ENCODE data around the gene LY6G6D.

Gene LY6G6D

DNA sequence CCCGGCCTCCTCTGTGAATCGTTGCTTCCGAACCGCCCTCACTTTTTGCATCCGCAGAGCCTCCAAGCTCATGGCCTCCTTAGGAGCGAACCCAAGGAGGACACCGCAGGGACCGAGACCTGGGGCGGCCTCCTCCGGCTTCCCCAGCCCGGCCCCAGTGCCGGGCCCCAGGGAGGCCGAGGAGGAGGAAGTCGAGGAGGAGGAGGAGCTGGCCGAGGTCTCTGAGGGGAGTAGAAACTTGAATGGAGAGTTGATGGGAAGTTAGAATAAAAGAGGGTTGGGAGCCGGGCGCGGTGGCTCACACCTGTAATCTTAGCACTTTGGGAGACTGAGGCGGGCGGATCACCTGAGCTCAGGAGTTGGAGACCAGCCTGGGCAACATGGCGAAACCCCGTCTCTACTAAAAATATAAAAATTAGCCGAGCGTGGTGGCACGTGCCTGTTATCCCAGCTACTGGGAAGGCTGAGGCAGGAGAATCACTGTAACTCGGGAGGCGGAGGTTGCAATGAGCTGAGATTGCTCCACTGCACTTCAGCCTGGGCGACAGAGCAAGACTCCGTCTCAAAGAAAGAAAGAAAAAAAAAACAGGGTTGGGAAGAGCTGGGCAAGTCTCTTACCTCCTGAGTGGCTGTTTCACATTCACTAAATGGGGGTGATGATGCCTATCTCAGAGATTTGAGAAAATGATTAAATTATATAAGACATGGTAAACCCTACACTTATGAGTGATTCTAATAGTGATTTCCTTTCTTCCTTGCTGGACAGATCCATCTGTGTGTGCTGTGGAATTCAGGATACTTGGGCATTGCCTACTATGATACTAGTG is 25.5 kb downstream of the LY6G6D start:
- peak overlapping the region; percentile 75 for H3K4me3 ChIP-seq (ENCODE audit: low read depth, low read length)
- TF ChIP-seq, protein P1, sequence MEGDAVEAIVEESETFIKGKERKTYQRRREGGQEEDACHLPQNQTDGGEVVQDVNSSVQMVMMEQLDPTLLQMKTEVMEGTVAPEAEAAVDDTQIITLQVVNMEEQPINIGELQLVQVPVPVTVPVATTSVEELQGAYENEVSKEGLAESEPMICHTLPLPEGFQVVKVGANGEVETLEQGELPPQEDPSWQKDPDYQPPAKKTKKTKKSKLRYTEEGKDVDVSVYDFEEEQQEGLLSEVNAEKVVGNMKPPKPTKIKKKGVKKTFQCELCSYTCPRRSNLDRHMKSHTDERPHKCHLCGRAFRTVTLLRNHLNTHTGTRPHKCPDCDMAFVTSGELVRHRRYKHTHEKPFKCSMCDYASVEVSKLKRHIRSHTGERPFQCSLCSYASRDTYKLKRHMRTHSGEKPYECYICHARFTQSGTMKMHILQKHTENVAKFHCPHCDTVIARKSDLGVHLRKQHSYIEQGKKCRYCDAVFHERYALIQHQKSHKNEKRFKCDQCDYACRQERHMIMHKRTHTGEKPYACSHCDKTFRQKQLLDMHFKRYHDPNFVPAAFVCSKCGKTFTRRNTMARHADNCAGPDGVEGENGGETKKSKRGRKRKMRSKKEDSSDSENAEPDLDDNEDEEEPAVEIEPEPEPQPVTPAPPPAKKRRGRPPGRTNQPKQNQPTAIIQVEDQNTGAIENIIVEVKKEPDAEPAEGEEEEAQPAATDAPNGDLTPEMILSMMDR (IDR thresholded peaks at IDR 0.05; ENCODE audit: low read depth, low read length, missing control alignments): no peak
- DNase-seq (ENCODE audit: low read depth): no peak

DNA sequence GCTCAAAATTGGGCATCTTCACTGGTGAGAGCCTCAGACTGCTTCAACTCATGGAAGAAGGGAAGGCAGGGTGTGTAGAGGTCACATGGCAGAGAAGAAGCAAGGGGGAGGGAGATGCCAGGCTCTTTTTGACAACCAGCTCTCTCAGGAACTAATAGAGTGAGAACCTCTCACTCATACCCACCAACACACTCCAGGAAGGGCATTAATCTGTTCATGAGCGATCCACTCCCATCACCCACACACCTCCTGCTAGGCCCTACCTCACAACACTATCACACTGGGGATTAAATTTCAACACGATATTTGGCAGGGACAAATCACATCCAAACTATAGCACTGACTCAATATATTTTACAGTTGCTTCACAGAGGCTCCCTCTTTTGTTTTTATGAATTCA is 26.7 kb downstream of the LY6G6D start:
- TF ChIP-seq, protein P1 (IDR thresholded peaks at IDR 0.05; ENCODE audit: low read depth, low read length, missing control alignments): no peak
- no peak overlapping the region for H3K4me3 ChIP-seq (ENCODE audit: low read depth, low read length)
- DNase-seq (ENCODE audit: low read depth): no peak

DNA sequence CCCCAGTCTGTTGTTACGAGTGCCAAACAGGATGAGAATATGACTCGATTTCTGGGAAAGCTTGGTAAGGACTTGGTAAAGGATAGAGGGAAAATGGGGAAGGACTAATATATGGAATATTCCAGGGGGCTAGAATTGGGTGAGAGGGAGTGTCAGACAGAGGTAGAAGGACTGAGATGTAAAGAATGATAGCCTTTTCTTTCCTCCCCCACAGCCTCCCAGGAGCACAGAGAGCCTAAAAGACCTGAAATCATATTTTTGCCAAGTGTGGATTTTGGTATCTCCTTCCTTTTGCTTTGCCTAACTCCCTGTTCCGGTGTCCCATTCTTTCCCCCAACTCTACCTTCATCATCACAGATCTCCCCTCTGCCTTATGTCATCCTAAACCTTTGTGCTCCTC is 27.7 kb downstream of the LY6G6D start:
- H3K4me3 ChIP-seq (ENCODE audit: low read depth, low read length): no peak overlapping the region
- TF ChIP-seq, protein P1 (IDR thresholded peaks at IDR 0.05; ENCODE audit: low read depth, low read length, missing control alignments): no peak
- no peak for DNase-seq (ENCODE audit: low read depth)

- no peak for DNase-seq (ENCODE audit: low read depth)
- TF ChIP-seq, protein P1 (IDR thresholded peaks at IDR 0.05; ENCODE audit: low read depth, low read length, missing control alignments): no peak
- H3K4me3 ChIP-seq (ENCODE audit: low read depth, low read length): no peak overlapping the region
Measured at GRCh38 chr6:31744422-31744821, 29.3 kb downstream of the LY6G6D start.

DNA sequence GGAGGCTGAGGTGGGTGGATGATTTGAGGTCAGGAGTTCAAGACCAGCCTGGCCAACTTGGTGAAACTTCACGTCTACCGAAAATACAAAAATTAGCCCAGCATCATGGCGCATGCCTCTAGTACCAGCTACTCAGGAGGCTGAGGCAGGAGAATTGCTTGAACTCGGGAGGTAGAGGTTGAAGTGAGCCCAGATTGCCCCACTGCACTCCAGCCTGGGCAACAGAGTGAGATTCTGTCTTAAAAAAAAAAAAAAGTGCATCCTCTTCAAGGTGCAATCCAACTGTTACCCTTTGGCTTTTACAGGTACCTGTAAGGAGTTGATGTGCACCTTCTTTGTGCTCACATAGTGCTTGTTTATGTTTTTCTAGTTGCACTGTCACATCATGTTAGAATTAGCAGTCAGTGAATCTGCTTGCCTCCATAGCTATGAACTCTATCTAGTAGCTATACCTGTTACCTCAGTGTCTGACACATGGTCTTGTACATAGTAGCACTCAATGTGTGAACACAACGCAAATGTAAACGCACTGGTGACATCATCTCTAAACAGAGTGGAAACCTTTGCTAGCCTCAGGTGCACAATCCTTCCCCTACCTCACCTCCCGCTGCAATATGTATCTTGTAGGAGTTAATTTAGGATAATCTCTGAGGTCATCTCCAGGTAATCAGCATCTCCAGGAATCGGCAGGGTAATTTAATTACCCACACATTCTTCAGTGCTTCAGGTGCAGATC is 34.3 kb downstream of the LY6G6D start:
- TF ChIP-seq, protein P1 (IDR thresholded peaks at IDR 0.05; ENCODE audit: low read depth, low read length, missing control alignments): no peak
- H3K4me3 ChIP-seq (ENCODE audit: low read depth, low read length): no peak overlapping the region
- no peak for DNase-seq (ENCODE audit: low read depth)

DNA sequence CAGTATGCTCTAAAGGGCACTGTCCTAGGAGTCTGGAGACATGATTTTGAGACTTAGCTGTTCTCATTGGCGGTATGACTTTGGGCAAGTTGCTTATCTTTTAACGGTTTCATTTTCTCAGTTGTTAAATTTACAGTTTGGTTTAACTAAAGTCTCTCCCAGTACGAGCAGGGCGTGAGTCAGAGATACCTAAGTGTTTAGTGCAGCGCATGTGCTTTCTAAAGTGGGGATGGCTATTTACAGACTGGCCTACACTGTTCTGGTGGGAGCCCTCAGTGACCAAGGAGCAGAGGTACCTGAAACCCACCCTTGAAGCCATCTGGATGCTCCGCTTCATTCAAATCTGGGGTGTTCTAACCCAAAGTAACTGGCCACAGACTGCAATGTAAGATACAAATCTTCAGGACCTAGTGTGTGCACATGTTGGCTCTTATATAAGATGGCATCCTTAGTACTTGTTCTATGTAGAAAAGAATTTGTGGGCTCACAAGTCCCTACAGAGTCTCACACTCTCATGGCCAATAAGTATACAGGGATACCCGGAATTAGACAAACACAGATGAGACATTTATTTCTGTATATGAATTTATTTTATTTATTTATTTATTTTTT is 35.4 kb downstream of the LY6G6D start:
- TF ChIP-seq, protein P1 (IDR thresholded peaks at IDR 0.05; ENCODE audit: low read depth, low read length, missing control alignments): no peak
- no peak for DNase-seq (ENCODE audit: low read depth)
- no peak overlapping the region for H3K4me3 ChIP-seq (ENCODE audit: low read depth, low read length)

All from GM12864 (cell line).